Panc1 (cell line): ENCODE results near the gene QRFP.

Experiments used
- CTCF ChIP-seq: fragments of 450-650 bp; IDR thresholded peaks from 2 replicates; pipeline ENCODE4 v1.5.1; 2017; ENCODE audit warnings: mild to moderate bottlenecking
- POLR2AphosphoS5 ChIP-seq: IDR thresholded peaks from 2 replicates; pipeline ENCODE4 v1.6.1; 2012; ENCODE audit warnings: mild to moderate bottlenecking, low read depth, low read length, moderate library complexity
- TCF7L2 ChIP-seq: IDR thresholded peaks from 2 replicates; pipeline ENCODE4 v1.6.1; 2011; ENCODE audit warnings: mild to moderate bottlenecking, low read depth, low read length, inconsistent platforms
- TF ChIP-seq, protein P1 (sequence below), 2 experiments: IDR thresholded peaks; 2 replicates each; pipeline ENCODE4 v1.6.1; 2011 to 2012; ENCODE audit warnings: low read depth in 2 of 2, control low read depth in 1 of 2, low read length in 1 of 2, mild to moderate bottlenecking in 1 of 2, moderate library complexity in 1 of 2; ENCODE audit not compliant: insufficient read depth in 1 of 2

- no peak for TF ChIP-seq POLR2AphosphoS5
- TF ChIP-seq CTCF, result no peak
- TF ChIP-seq, protein P1, sequence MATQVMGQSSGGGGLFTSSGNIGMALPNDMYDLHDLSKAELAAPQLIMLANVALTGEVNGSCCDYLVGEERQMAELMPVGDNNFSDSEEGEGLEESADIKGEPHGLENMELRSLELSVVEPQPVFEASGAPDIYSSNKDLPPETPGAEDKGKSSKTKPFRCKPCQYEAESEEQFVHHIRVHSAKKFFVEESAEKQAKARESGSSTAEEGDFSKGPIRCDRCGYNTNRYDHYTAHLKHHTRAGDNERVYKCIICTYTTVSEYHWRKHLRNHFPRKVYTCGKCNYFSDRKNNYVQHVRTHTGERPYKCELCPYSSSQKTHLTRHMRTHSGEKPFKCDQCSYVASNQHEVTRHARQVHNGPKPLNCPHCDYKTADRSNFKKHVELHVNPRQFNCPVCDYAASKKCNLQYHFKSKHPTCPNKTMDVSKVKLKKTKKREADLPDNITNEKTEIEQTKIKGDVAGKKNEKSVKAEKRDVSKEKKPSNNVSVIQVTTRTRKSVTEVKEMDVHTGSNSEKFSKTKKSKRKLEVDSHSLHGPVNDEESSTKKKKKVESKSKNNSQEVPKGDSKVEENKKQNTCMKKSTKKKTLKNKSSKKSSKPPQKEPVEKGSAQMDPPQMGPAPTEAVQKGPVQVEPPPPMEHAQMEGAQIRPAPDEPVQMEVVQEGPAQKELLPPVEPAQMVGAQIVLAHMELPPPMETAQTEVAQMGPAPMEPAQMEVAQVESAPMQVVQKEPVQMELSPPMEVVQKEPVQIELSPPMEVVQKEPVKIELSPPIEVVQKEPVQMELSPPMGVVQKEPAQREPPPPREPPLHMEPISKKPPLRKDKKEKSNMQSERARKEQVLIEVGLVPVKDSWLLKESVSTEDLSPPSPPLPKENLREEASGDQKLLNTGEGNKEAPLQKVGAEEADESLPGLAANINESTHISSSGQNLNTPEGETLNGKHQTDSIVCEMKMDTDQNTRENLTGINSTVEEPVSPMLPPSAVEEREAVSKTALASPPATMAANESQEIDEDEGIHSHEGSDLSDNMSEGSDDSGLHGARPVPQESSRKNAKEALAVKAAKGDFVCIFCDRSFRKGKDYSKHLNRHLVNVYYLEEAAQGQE (IDR thresholded peaks at IDR 0.05; ENCODE audit: insufficient read depth in 1 of 2, low read depth in 2 of 2, low read length in 1 of 2), result no peak
- no peak for TF ChIP-seq TCF7L2
Observed at GRCh38 chr9:130896233-130897014, at the start of gene QRFP.
